GM19351 (cell line): Measurements from ENCODE around the gene VAV2.

Experiments
- ATAC-seq: cut with Tn5 transposase; IDR thresholded peaks from one replicate; pipeline ENCODE4 v1.9.1; 2021; ENCODE audit warnings: mild to moderate bottlenecking, moderate library complexity; ENCODE audit not compliant: unreplicated experiment

Gene VAV2

DNA sequence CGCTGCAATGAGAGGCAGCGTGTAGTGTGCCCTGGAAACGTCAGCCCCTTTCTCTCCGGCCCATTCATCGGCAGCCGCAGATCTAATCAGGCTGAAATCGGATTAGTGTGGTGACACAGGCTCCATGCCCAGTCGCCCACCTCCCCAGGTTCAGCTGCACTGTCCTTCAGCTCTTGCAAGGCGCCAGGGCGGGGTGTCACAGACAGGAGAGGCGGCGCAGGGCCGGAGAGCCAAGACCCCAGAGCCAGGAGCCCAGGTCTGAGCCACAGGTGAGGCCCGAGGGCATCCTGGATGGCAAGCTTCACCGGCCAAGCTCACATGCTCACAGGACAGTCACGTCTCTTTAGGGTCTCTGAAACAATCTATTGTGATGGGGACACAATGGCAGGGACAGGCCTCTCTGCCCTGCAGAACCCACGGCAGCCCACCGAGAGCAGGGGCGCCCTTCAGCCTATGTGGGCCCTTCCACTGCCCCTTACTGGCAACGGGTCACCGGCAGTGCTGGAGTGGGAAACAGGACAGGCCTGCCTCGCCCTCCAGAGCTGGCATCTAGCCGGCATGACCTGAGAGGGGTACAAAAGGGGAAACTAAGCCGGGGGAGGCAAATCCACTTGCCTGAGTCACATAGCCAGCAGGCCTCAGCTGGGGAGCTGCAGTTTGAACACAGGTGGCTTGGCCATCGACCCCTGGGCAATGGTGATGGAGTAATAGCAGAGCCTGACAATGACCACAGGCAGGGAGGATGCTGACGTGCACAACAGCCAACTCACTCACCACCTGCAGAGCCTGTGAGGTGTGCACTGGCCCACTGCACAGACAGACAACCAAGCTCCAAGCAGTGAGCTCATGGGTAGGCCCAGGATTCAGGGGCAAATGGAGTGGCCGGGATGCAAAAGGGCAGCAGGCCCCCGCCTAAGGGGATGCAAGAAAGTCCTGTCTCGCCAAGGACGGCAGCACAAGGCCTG, 48.1 kb downstream of the VAV2 start:
- no peak for ATAC-seq

DNA sequence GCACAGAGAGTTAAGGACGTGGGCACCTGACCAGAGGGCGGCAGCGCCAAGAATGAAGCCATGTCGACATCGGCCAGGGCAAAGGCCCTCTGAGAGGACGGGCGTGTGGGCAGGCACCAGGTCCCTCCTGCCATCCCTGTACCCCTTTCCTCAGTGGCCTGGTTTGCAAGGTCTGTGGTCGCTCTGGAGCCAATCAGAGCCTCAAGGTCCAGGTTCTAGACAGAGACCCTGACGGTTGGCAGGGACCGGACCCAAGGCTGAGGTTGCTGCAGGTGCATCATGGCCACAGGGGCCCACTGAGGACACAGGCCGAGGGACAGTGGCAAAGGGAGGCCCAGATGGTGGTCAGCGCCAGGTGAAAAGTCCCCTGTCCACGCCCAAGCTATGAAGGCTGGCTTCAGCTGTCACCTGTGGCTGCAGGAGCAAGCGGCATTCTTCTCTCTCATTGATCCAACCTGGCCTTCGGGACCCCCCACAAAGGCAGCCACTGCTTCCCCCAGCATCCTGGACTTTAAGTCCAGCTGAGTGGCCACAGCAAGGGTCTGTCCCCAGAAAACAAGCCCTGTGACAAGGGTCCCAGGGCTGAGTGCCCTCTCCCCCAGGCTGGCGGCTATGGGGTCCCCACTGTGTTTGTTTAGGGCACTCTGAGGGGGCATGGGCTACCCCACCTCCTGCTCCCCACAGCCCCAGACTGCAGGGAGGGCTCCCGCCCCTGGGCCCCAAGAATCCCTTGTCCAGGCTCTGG, 48.9 kb downstream of the VAV2 start:
- ATAC-seq = no peak

DNA sequence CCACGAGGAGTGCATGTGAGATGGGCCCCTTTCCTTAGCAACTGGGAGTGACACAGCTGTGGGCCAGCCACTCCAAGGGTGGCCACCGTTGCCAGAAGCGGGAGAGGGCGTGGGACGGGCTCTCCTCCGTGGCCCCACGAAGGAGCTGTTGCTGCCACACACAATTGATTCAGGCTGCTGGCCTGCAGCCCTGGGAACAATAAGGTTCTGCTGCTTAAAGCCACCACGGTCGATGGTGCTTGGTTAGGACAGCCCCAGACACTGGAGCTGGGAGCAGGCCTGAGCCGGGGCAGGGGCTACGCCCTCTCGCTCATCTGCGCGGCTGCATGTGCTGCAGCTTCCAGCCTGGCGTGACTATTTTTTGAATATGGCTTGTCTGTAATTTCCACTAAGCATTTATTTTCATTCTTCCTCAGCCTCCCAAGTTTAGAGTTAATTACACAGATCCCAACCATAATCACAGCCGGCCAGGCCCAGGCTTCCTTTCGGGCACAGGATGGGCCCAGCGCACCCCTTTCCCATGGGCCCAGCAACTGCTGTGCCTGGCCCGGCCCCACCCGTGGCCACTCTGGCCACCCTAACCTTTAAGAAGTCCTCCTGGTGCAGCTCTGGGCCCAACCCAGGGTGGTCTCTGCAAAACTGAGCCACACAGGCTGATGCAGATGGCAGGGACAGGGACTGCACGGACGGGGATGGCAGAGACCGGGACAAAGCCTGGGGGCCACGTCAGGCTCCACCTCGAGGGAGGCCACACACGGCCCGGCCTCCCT, 49.7 kb downstream of the VAV2 start:
- no peak for ATAC-seq

DNA sequence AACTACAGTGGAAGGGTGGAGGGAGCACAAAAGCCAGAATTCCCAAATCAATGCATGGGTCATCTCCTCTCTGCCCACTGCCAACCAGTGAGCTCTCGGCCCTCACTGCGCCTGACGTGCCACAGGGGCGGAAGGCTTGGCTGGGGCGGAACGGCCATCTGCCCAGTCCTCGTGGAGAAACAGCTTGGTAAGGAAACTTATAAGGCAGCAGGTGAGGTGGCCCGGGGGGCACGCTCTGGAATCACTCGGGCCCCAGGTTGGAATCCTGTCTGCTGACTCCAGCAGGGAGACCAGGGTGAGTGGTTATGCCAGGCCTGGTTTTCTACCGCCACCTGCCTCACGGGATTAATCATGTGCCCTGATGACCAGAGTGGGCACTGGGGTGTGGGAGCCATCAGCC, 52.3 kb downstream of the VAV2 start:
- ATAC-seq = no peak

DNA sequence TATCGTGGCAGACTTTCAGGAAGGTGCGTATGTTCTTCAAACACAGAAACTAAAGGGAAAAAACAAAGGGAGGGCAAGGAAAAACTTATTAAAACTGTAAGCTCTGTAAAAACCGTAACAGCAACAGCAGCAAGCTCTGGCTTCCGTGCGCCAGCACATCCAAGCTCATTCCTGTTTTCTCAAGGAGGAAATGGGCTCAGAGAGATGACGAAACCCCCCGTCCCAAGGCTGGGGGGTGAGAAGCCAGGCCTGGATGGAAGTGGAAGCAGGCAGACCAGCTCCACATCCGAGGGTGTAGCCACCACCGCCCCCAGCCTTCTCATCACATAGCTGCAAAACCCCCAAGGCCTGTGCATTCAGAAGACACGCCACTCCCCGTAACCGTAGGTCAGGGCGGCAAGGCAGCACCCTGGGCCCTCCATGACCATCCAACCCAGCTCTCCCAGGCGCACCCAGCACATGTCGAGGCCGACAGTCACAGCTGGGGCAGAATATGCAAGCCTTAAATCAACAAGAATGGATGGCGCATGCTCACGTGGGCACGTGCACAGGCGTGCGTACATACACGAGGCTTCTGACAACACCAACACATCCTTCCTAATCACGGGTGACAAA, 52.8 kb downstream of the VAV2 start:
- no peak for ATAC-seq

DNA sequence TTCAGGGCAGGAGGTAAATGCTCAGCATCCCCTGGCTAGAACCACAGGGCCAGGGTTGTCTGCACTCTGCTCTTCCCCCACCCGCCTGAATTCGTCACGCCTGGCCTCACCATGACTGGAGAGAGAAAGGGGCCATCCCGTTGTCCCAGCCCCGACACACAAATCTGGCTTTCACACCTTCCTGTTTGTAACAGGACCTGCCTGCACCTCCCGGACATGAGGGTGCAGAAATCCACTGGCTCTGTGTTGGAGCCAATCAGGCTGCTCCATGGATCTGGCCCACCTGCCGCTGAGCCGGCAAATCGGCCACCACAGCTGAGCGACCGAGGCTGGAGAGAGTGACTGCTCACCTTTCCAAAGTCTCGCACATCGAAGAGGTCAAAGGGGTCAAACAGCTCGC, 53.4 kb downstream of the VAV2 start:
- no peak for ATAC-seq

DNA sequence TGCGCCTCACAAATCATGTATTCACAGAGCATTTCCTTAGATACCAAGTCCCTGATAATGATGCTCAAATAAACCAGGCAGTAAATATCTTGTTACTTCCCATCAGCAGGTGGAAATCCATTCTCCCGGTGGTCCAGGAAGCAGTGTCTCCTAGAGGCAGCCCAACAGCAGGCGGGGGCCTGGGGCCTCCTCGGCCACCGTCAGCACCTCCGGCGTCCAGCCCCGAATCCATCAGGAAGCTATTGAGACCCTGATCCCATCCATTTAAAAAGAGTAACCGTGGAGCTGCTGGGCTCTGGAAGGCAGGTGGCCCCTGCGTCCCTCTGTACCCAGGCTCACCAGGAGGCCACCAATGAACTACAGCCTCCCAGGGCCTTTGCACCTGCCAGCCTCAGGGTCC, 54.0 kb downstream of the VAV2 start:
- ATAC-seq = no peak

DNA sequence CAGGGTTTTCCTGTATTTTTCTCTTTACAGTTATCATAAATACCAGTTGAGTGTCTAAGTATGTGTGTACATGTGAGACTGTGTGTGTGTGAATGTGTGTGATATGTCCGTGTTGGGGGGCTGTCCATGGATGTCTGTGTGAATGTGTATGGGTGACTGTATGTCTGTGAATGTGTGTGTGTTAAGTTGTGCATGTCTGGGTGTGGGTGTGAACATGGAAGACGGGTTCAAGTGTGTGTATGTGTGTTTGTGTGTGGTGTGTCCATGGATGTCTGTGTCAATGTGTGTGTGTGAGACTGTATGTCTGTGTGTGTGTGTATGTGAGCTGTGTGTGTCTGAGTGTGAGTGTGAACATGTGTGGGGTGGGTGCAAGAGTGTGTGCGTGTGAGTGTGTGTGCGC, 55.0 kb downstream of the VAV2 start:
- ATAC-seq = no peak

DNA sequence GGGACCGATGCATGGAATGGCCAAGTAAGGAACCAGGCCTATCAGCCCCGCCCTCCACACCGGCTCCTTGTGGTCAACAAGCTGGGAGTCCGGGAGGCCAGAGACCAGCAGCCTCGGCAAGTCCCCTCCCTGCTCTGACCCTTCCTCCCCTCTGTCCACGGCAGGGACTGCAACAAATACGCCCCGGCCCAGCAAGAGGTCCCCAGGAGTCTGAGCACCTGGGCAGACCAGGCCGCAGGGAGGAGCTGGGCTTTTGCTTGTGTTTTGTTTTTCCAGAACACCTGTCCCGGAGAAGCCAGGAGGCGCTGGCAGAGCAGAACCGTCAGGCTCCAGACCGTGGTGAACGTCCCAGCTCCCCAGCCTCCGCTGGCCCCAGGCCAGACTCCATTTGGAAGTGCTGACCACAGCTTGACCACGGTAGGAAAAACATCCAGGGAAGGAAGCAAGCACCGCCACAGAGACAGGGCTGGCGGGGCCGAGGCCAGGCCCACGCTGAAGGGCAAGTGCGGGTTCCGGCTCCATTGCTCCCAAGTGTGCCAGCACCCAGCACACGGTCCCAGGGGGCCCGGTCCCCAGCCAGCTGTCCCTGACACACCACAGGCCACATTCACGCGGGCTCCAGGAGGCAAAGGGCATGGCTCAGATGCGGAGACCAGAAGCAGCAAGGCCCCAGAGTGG, 56.7 kb downstream of the VAV2 start:
- no peak for ATAC-seq

DNA sequence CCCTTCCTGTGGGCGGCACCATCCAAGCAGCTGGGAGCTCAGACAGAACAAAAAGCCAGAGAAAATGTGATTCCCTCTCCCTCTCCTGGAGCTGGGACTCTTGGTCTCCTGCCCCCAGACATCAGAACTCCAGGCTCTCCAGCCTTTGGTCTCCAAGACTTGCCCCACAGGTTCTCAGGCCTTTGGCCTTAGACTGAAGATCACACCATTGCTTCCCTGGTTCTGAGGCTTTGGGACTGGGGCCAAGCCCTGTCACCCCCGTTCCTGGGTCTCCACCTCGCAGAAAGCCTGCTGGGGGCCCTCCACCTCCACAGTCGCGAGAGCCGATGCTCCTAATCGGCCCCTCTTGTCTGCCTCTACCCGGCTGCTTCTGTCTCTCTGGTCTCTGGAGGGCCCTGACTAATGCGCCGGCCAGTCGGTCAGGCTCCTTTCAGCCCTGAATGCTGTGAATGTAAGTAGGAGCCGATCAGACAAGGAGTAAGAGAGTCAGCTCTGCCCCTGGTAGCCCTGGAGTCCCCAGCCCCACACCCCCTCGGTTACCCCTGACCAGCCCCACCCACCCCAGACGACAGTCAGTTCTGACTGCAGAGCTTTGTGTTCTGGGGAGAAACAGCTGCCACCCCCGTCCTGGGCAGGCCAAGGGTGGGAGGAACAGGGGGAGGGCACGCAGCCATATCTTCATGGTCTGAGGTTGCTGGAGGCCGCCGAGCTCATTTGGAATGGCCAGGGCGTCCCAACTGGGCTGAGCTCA, 57.5 kb downstream of the VAV2 start:
- no peak for ATAC-seq

DNA sequence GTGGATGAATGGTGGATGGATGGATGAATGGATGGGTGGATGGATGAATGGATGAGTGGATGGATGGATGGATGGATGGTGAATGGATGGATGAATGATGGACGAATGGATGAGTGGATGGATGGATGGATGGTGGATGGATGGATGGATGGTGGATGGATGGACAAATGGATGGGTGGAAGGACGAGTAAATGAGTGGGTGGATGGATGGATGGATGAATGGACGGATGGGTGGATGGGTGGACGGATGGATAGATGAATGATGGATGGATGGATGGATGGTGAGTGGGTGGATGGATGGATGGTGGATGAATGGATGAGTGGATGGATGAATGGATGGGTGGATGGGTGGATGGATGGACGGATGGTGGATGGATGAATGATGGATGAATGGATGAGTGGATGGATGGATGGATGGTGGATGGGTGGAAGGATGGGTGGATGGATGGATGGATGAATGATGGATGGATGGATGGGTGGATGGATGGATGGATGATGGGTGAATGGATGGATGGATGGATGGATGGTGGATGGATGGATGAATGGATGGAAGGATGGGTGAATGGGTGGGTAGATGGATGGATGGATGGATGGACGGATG, 58.6 kb downstream of the VAV2 start:
- no peak for ATAC-seq

DNA sequence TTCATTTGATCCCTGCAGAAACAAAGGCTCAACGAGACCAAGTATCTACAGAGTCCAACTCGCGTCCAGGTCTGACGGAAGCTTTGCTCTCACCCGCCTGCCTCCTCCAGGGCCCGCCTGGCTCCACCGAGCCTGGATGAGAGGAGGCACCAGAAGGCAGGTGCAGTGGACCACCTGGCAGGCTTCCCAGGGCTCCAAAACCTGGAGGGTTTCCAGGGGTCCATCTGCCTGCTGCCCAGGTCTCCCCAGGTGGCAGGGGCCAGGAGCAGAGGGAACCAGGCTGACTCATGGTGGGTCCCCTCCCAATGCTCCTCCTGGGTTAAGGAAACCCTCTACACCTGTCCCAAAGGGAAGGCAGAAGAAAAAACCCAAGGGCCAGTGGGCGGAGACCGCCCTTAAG, 59.5 kb downstream of the VAV2 start:
- ATAC-seq = no peak

DNA sequence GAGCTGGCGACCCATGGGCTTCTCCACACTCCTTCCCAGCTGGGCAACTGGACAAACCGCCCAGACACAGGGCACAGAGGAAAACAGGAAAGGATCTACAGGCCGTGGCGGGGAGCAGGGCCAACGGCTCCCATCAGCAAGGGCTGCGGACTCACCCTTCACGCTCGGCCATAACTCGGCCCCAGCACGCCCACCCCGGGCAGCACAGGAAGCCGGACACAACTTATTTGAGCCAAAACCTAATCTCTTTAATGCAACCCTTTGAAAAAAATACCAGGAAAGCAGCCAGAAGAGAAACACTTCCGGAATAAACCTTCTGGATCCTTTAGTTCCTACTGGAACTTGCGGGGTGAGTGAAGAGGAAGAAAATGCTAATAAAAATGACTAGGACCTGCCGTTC, 59.9 kb downstream of the VAV2 start:
- ATAC-seq = no peak

DNA sequence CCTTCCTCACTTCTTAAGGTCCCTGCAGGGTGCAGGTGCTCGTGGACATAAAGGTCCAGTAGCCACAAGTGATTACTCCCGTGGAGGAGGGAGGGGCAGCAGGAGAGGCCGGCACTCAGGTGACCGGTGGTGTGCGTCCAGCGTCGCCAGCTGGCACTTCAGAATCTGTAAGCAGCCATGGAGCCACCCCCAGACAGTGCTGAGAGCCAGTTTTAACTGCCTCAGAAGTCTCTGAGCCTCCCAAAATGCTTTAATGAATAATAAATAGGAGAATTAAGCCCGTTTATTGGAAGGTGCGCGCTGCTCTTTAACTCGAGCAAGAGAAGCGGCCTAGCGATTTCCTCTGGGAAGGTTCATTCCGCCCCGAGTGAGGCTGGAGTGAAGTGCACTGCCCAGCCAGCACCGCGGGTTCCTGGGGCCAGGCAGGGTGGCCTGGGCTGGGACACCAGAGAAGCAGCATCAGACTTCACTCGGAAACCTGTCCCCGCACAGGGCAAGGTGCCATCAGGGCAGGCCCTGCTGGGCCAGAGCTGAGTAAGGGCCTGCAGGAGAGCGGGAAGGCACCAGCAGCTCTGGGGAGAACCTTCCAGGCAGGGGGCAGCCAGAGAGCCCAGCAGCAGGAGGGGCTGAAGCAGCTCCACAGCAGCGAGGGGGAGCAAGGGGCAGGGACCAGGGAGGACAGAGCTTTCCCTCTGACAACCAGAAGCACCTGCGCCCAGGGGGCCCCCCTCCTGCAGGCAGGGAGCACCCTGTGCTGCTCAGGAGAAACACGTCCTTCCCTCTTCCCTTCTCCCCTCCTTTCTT, 61.2 kb downstream of the VAV2 start:
- no peak for ATAC-seq

DNA sequence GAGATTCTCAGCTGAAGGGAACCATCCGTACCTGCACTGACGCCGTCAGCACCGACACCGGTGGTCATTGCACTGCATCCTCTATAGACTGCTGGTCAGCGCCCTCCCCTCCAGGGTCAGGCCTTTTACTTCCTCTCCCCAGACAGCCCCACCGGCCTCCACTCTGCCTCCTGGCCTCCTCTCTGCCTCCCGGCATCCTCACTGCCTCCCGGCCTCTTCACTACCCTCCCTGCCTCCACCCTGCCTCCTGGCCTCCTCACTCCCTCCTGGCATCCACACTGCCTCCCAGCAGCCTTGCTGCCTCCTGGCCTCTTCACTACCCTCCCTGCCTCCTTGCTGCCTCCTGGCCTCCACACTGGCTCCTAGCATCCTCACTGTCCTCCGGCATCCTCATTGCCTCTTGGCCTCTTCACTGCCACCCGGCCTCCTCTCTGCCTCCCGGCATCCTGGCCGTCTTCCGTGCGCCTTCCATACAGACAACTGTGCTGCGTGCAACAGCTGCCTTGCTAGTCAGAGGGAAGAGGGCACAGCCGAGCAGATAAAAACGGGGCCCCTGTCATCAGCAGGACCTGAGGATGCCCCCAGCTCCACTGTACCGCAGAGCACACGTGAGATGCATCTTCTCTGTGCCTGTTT, 62.0 kb downstream of the VAV2 start:
- no peak for ATAC-seq

DNA sequence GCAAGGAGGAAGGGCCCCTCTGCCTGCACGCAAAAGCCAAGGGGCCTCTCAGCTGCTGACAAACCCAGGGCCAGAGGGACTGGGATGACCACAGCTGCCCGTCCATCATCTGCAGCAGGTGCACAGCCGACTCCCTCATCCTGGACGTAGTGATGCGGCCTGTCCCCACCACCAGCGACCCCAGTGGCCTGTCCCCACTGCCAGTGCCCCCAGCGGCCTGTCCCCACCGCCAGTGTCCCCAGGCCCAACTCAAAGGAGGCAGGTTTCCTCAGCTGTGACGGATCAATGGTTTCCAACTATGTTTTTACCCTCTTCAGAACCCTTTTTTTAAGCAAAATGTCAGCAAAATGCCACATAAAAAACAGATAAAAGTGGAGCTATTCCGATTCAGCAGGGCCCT, 62.5 kb downstream of the VAV2 start:
- no peak for ATAC-seq

DNA sequence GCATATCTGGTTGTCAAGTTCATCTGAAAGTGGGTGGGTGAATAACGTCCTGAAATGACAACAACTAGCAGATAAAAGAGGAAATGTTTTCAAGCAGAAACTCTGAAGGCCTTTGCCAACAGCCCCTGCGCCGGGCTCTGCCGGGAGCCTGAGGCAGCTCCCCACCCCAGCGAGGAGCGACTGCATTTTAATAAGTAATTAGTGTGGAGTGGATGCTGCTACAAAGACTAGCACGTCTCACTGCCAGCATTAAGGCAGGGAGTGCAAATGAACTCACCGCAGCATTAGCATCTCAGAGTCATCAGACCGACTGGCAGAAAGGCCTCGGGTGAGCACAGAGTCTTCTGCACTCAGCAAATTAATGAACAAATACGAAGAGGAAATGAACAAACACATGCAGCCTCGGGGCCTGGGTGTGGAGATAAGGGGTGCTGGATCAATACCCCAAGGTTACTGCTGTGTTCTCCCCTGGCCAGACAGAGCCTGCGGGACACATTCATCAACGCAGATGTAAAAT, 63.8 kb downstream of the VAV2 start:
- ATAC-seq = no peak

DNA sequence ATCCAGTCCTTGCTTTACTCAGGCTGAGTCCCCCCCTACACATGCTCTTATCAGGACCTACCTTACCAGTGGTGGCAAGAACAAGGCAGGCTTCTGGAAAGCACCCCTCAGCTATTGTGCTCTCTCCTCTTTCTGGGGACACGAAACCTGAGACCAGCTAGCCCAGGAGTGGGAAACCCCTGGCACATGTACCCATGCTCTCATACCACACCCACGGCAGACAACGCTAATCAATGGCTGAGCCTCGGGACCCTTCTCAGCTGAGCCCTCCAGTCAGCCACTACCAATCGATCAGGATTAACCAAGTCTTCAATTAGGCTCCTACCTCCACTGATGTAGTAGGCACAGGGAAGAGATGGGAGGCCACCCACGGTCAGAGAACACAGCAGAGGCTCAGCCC, 65.1 kb downstream of the VAV2 start:
- no peak for ATAC-seq
